GDM1 (cell line): ENCODE results near the gene MEG3.

Experiments used
- DNase-seq: peaks from one replicate; lab custom pipeline; 2025; lab: John Stamatoyannopoulos, UW

MEG3 gene

DNA sequence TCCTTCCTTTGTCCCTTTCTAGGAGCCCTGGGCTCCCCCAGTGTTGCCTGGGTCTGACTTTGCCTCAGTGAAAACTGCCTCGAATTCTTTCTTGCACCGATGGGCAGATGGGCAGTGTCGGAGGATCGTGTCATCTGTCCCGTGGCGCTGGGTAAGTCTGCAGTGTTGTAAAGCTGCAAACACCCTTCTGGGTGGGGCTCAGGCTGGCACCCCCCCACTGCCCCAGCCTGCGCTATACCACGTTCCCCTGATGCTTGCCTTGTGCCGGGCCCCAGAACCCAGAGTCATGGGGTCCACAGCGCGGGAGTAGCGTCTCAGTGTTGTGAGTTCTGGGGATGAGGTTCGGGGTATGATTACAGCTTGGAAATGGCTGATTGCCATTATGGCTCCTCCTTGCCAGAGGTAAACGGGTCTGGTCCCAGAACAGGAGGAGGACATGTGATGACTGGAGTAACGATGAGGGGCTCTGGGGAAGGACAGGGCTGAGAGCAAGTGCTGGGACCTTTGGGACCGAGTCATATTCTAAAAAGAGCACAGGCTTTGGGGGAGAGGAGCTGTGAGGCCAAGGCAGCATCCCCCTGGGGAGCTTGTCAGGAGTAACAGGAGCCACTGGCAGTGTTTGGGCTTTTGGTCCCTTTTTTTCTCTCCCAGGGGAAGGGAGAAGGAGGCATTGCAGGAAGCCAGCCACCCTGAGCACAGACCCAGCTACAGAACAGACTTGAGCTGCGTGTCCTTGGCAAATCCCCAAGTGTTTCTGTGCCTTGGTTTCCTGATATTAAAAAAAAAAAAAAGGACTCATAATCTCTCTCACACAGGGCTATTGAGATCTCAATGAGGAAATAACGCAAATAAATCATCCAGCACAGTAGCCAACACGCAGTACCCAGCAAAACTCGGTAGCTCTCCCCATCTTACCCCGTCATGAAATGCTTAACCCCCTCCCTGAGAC lies 73.3 kb downstream of the MEG3 start:
- DNase-seq, result no peak

- no peak for DNase-seq
Measured at GRCh38 chr14:100899884-100900771, 74.2 kb downstream of the MEG3 start.

DNA sequence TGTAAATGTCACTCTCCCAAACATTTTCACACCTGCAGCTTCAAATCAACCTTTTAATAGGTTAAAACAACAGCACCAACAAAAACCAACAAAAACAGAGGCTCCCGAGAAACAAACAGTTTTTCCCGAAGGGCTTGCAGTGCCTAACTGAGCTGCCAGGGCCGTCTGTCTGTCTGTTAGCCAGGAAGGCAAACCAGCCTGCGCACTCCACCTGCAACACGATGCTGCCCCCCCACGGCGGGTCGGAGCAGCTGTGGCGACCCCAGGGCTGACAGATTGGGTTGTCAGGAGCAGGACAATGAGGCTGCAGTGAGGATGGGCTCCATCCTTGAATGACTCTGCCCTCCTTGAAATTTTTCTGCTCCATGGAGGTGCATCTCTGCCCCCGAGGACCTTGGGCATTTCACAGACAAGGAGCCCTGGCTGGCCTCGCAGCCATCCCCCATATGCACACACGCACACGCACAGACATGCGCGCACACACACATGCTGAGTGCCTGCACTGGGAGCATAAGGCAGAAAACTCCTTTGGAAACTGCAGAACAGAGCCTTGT lies 75.0 kb downstream of the MEG3 start:
- no peak for DNase-seq

DNA sequence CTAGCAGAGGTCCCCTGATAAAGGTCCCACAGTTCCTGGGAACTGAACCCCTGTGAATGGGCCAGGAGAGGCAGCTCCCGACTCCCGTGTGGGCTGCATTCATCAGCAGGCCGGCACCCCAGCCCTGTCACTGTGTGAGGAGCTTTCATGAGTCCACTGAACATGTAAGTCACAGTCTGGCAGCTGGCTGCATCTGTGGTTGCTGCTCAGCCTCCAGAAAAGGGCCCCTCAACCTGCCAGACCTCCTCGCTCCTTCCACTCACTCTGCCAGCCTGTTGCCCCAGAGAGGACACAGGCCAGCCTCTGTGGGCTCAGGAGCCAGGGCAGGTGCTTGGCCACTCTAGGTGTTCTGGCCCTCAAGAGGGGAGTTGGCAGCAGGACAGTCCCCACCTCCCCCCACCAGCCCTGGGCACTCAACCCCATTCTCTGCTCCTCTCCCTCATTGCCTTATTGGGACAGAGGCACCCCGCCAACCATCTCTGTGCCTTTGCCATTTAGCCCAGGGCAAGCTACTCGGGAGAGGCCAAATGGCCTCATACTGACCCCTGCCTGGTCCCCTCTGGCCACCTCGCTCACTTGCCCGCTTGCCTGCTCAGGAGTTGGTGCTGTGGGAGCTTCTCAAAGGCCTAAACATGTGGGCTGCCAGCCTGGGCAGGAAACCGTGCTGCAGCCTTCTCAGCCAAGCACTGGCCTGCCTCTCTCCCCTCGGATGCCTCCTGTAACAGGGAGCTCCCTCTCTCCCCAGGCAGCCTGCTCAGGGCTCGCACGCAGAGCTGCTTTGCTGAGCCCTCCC lies 75.7 kb downstream of the MEG3 start:
- no peak for DNase-seq

DNA sequence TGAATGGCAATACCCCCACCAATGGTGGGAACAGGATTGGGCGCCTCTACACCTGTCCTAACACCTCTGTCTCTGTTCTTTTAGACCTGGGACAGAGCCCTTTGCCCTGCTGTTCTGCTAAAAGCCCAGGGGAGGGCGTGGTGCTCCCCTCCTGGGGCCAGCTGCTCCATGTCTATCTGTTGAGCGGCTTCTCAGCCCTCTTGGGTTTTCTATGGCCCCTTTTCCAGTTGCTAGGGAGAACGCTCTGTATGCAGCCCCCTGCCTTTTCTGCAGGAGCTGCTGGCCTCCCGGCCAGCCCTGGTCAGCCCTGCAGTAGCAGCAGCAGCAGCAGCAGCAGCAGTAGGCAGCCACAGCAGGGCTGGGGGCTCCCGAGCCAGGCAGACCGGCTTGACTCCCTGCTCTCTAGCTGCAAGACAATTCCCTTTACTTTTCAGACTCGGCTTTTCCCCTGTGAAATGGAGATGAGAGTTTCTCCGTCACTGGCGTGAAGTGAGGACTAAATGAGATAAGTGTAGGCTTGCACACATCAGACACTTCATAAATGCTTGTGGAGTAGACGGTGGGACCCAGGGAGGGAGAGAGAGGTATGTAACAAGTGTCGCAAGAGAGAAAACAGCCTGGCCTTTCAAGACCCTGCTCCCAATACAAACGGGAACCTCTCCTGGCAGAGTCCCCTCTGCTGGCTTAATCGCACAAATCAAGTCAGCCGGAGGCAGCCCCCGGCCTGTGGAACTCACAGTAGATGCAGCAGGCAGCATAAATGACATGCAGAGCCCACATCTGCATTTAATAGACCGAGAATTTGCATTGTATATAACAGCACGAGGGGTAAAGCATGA lies 76.6 kb downstream of the MEG3 start:
- DNase-seq, result no peak

GRCh38 chr14:100903134-100903468 lies 77.2 kb downstream of the MEG3 start:
- no peak for DNase-seq

GRCh38 chr14:100903672-100904185 lies 77.8 kb downstream of the MEG3 start, which contains the start of gene RTL1:
Gene RTL1 (minus strand): TSS chr14:100903722. CDS start chr14:100884788, 18,934 bp downstream.
- DNase-seq, result no peak

- DNase-seq, result no peak
Measured at GRCh38 chr14:100904307-100905087, 78.6 kb downstream of the MEG3 start.

GRCh38 chr14:100905166-100905565 lies 79.2 kb downstream of the MEG3 start:
- DNase-seq, result no peak

GRCh38 chr14:100906420-100906819 lies 80.5 kb downstream of the MEG3 start:
- no peak for DNase-seq

DNA sequence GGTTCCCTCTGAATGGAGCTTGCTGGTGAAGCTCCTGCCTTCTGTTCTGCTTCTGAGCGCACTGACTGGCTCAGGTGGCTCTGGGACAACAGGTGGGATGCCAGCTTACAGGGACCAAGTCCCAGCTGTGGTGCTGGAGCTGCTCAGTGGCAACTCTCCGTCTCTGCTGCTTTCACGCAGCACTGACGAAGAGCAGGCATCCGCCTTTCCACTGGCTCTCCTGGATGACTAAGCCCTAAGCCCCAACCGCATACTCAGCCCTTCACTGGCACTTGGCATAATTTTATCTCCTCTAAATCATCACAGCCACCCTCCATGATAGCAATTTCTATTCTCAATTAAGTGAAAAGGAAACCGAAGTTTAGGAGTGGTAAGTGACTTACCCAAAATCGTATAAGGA lies 81.3 kb downstream of the MEG3 start:
- no peak for DNase-seq

DNA sequence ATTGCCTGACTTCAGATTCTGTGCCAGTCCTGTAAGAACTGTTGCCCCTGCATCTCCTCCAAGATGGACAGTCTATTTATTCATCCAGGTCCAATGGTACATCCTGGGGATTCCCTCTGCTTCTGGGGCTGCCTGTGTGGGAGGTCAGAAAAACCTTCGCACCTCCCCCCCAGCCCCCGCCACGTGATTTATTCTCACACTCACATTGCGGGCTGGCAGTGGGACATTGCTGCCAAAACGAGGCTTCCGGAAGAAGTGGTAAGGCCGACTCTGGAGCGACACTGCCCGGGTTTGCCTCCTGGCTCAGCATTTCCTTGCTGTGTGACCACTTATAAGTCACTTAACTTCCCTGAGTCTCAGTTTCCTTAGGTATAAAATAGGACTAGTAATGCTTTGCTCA lies 83.5 kb downstream of the MEG3 start:
- no peak for DNase-seq
